B cell (primary cell): ENCODE data around the gene LMO1.

Experiments
- EZH2 ChIP-seq: IDR thresholded peaks from 2 replicates; pipeline ENCODE4 v1.6.1; 2012; ENCODE audit warnings: borderline replicate concordance, low read depth, mild to moderate bottlenecking, moderate library complexity, low read length; ENCODE audit not compliant: insufficient read depth, poor library complexity, severe bottlenecking
- TF ChIP-seq, protein P1 (sequence below): fragments of 200-600 bp; IDR thresholded peaks from one replicate; pipeline ENCODE4 v1.8.0; 2022; ENCODE audit warnings: antibody characterized with exemption, mild to moderate bottlenecking

DNA sequence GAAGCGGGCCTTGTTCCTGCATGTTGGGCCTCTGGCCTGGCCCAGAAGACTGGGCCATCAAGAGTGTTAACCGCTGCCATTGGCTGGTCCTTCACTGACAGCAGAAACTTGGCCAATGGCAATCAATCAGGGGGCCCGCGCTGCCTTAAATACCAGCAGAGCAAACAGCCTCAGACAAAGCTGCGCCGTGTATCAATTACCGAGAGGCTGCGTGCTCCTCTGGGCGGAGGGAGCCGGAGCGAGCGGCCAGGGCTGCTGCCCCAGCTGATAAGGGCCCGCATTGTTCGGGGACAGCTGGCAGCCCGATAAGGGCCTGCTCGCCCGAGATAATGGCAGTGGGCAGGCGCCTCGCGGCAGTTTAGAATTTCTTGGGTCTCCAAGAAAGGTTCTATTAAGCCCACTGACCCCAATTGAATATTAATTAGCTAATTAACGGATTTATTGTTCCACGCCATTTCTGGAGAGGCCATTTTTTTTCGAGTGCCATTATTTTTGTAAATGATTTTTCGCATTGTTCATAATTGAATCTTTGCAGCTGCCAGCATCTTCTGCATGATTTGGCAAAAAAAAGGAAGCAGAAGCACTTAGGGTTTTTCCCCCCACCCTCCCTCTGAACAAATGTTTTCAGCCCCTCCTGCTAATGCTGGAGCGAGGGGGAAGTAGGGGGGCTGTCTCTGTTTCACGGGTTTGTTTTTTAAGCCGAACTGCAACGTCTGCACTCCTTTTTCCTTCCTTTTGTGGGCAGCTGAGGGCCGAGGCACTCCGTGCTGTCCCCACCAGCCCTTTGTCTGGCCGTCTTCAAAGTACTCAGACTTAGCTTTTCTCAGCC, 57.2 kb downstream of the LMO1 start:
- TF ChIP-seq, protein P1, sequence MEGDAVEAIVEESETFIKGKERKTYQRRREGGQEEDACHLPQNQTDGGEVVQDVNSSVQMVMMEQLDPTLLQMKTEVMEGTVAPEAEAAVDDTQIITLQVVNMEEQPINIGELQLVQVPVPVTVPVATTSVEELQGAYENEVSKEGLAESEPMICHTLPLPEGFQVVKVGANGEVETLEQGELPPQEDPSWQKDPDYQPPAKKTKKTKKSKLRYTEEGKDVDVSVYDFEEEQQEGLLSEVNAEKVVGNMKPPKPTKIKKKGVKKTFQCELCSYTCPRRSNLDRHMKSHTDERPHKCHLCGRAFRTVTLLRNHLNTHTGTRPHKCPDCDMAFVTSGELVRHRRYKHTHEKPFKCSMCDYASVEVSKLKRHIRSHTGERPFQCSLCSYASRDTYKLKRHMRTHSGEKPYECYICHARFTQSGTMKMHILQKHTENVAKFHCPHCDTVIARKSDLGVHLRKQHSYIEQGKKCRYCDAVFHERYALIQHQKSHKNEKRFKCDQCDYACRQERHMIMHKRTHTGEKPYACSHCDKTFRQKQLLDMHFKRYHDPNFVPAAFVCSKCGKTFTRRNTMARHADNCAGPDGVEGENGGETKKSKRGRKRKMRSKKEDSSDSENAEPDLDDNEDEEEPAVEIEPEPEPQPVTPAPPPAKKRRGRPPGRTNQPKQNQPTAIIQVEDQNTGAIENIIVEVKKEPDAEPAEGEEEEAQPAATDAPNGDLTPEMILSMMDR, result no peak
- TF ChIP-seq EZH2, result no peak
